HepG2 (cell line): Measurements from ENCODE around the gene TTBK2. TPM values are rescaled to one million over a fixed set of nuclear protein-coding genes. Genes with fewer than 3 reads are reported as not detected.
A peak's percentile ranks its signal among the peaks of the same experiment; 100 is the strongest.

ENCODE experiments used
- ARID3A ChIP-seq: IDR thresholded peaks from 2 replicates; pipeline ENCODE4 v1.6.1; 2012; ENCODE audit warnings: low read depth, low read length, improper control_type of control experiment
- ATRX ChIP-seq: sonication (generic); formaldehyde crosslinking; IDR thresholded peaks from 2 replicates; pipeline ENCODE4 v1.4.0; 2020; ENCODE audit warnings: missing genetic modification reagents, borderline replicate concordance
- CHD2 ChIP-seq: IDR thresholded peaks from 2 replicates; pipeline ENCODE4 v1.6.1; 2011; ENCODE audit warnings: low read depth, low read length, improper control_type of control experiment
- ESRRA ChIP-seq: sonication (generic); formaldehyde crosslinking; IDR thresholded peaks from 2 replicates; pipeline ENCODE4 v1.5.1; 2020; ENCODE audit warnings: mild to moderate bottlenecking, low read depth, missing genetic modification reagents
- ETV6 ChIP-seq: sonication (generic); formaldehyde crosslinking; conservative IDR thresholded peaks from 2 replicates; pipeline ENCODE4 v1.4.0; 2020; ENCODE audit warnings: missing genetic modification reagents
- HOXA3 ChIP-seq: sonication (generic); formaldehyde crosslinking; IDR thresholded peaks from 2 replicates; pipeline ENCODE4 v1.5.0; 2020; ENCODE audit warnings: missing genetic modification reagents
- JARID2 ChIP-seq: sonication (generic); formaldehyde crosslinking; IDR thresholded peaks from 2 replicates; pipeline ENCODE4 v1.8.1; 2023; ENCODE audit warnings: missing genetic modification reagents, inconsistent platforms; ENCODE audit not compliant: insufficient replicate concordance
- KLF12 ChIP-seq: sonication (generic); formaldehyde crosslinking; IDR thresholded peaks from 2 replicates; pipeline ENCODE4 v1.4.0; 2020; ENCODE audit warnings: missing genetic modification reagents, borderline replicate concordance
- NFAT5 ChIP-seq: sonication (generic); formaldehyde crosslinking; IDR thresholded peaks from 2 replicates; pipeline ENCODE4 v1.4.0; 2020; ENCODE audit warnings: missing genetic modification reagents
- NONO ChIP-seq, 2 experiments: fragments of 450-650 bp in 1 of 2; sonication (generic) in 1 of 2; formaldehyde crosslinking in 1 of 2; IDR thresholded peaks in 1 of 2; conservative IDR thresholded peaks in 1 of 2; 2 replicates each; pipeline versions ENCODE4 v1.6.1 to v1.8.0; 2017 to 2022; ENCODE audit warnings: mild to moderate bottlenecking in 1 of 2, missing genetic modification reagents in 1 of 2, moderate library complexity in 1 of 2
- PRMT3 ChIP-seq: sonication (generic); formaldehyde crosslinking; IDR thresholded peaks from 2 replicates; pipeline ENCODE4 v1.8.1; 2022; ENCODE audit warnings: low read depth, mild to moderate bottlenecking, moderate library complexity, missing genetic modification reagents, borderline replicate concordance
- RAD21 ChIP-seq: fragments of 450-650 bp; formaldehyde crosslinking; IDR thresholded peaks from 2 replicates; pipeline ENCODE4 v1.5.0; 2020; ENCODE audit warnings: mild to moderate bottlenecking
- U2AF2 ChIP-seq: fragments of 200-400 bp; formaldehyde crosslinking; IDR thresholded peaks from 2 replicates; pipeline ENCODE4 v1.6.1; 2017; ENCODE audit warnings: low read depth, mild to moderate bottlenecking, low read length
- USF2 ChIP-seq, 2 experiments: sonication (generic) in 1 of 2; formaldehyde crosslinking in 1 of 2; IDR thresholded peaks; 2 replicates each; pipeline versions ENCODE4 v1.5.1 to v1.6.1; 2011 to 2020; ENCODE audit warnings: borderline replicate concordance in 1 of 2, low read depth in 1 of 2, low read length in 1 of 2, mild to moderate bottlenecking in 1 of 2, missing genetic modification reagents in 1 of 2, moderate library complexity in 1 of 2
- YEATS4 ChIP-seq: sonication (generic); formaldehyde crosslinking; IDR thresholded peaks from 2 replicates; pipeline ENCODE4 v1.4.0; 2020; ENCODE audit warnings: missing genetic modification reagents, borderline replicate concordance
- ZBTB44 ChIP-seq: sonication (generic); formaldehyde crosslinking; IDR thresholded peaks from 2 replicates; pipeline ENCODE4 v1.4.0; 2020; ENCODE audit warnings: missing genetic modification reagents
- ZNF10 ChIP-seq: sonication (generic); formaldehyde crosslinking; IDR thresholded peaks from 2 replicates; pipeline ENCODE4 v1.4.0; 2020; ENCODE audit warnings: mild to moderate bottlenecking, low read depth, missing genetic modification reagents, borderline replicate concordance
- ZNF354B ChIP-seq: sonication (generic); formaldehyde crosslinking; IDR thresholded peaks from 2 replicates; pipeline ENCODE4 v1.8.0; 2022; ENCODE audit warnings: mild to moderate bottlenecking, missing genetic modification reagents
- ZNF607 ChIP-seq: sonication (generic); formaldehyde crosslinking; IDR thresholded peaks from 2 replicates; pipeline ENCODE4 v1.5.1; 2020; ENCODE audit warnings: missing genetic modification reagents, mild to moderate bottlenecking, borderline replicate concordance
- polyA plus RNA-seq, 8 experiments: library from polyadenylated mRNA; depleted of rRNA in 3 of 8; stranded (reverse) in 7 of 8; unstranded in 1 of 8; fragments of >200 nt; fragmentation: Illumina TruSeq in 4 of 8; extraction: Trizol in 4 of 8; gene quantifications; 2 replicates each; pipeline versions ENCODE4 v1.2.1 to v1.2.3, GENCODE V29; 2011 to 2016; ENCODE audit warnings: low read depth in 4 of 8, missing spikeins in 1 of 8, mixed read lengths in 1 of 8; ENCODE audit not compliant: insufficient read depth in 1 of 8
- total RNA-seq, 5 experiments: library from RNA; depleted of rRNA; stranded (reverse); fragments of >200 nt; fragmentation: Illumina TruSeq; extraction: Trizol; gene quantifications; 2 replicates each; pipeline ENCODE4 v1.2.3, GENCODE V29; 2016; ENCODE audit warnings: low read depth in 1 of 5

TTBK2 gene
- total and polyA plus RNA-seq, 2 of the 13 experiments (the other 11 are each of a cell fraction or from before 2014, with no cell fraction given) = 5.1 to 7.4 TPM

- TF ChIP-seq ZNF607 (CRISPR knock-in tag) = no peak
- TF ChIP-seq ETV6 (CRISPR knock-in tag) = no peak
- no peak for TF ChIP-seq U2AF2
- TF ChIP-seq ZNF354B (CRISPR knock-in tag) = no peak
- no peak for TF ChIP-seq ATRX
- no peak for TF ChIP-seq USF2 (IDR thresholded peaks at IDR 0.05; ENCODE audit: low read depth, low read length)
- no peak for TF ChIP-seq USF2 (CRISPR knock-in tag; IDR thresholded peaks at IDR 0.05; ENCODE audit: borderline replicate concordance)
- no peak for TF ChIP-seq ESRRA (CRISPR knock-in tag)
- no peak for TF ChIP-seq CHD2
- TF ChIP-seq ZNF10 (CRISPR knock-in tag) = no peak
- no peak for TF ChIP-seq PRMT3 (CRISPR knock-in tag)
- TF ChIP-seq KLF12 (CRISPR knock-in tag) = no peak
- no peak for TF ChIP-seq HOXA3 (CRISPR knock-in tag)
- TF ChIP-seq RAD21 (CRISPR knock-in tag) = peak; percentile 84
- no peak for TF ChIP-seq NONO (IDR thresholded peaks at IDR 0.05)
- no peak for TF ChIP-seq NONO (CRISPR knock-in tag; conservative IDR thresholded peaks at IDR 0.05)
- no peak for TF ChIP-seq ARID3A
- TF ChIP-seq YEATS4 = no peak
- TF ChIP-seq NFAT5 = no peak
- TF ChIP-seq ZBTB44 (CRISPR knock-in tag) = no peak
- TF ChIP-seq JARID2 = no peak
These were observed 216.1 kb downstream of the TTBK2 start (continued) for GRCh38 chr15:42704492-42704926.
